ENCODE results near the gene HERC2. TPM values are rescaled to one million over a fixed set of nuclear protein-coding genes. Genes with fewer than 3 reads are reported as not detected.

Gene HERC2
- total and polyA plus RNA-seq, 9 of the 15 experiments (the other 6 are each of a cell fraction or from before 2014, with no cell fraction given): 10.6 to 84.0 (median 42.6) TPM

GRCh38 chr15:28098766-28099554 lies 223.0 kb downstream of the HERC2 start, which contains the start of gene OCA2 (continued):
- no peak for TF ChIP-seq NR2C1 (IDR thresholded peaks at IDR 0.05)
- no peak for TF ChIP-seq NR2C1 (tag; IDR thresholded peaks at IDR 0.05)
- TF ChIP-seq ZC3H8 (IDR thresholded peaks at IDR 0.05): no peak
- no peak for TF ChIP-seq SRSF1 (IDR thresholded peaks at IDR 0.05; ENCODE audit: low read depth, low read length)
- no peak for TF ChIP-seq MTA2 (IDR thresholded peaks at IDR 0.05; ENCODE audit: low read depth)
- TF ChIP-seq, protein P1, sequence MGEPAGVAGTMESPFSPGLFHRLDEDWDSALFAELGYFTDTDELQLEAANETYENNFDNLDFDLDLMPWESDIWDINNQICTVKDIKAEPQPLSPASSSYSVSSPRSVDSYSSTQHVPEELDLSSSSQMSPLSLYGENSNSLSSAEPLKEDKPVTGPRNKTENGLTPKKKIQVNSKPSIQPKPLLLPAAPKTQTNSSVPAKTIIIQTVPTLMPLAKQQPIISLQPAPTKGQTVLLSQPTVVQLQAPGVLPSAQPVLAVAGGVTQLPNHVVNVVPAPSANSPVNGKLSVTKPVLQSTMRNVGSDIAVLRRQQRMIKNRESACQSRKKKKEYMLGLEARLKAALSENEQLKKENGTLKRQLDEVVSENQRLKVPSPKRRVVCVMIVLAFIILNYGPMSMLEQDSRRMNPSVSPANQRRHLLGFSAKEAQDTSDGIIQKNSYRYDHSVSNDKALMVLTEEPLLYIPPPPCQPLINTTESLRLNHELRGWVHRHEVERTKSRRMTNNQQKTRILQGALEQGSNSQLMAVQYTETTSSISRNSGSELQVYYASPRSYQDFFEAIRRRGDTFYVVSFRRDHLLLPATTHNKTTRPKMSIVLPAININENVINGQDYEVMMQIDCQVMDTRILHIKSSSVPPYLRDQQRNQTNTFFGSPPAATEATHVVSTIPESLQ (CRISPR knock-in tag; IDR thresholded peaks at IDR 0.05): peak; percentile 81; the same call in 1 of the 2 replicates
- TF ChIP-seq GABPB2 (CRISPR knock-in tag; conservative IDR thresholded peaks at IDR 0.05): no peak
- TF ChIP-seq SMAD1 (IDR thresholded peaks at IDR 0.05; ENCODE audit: low read depth, low read length, partially characterized antibody): no peak
- TF ChIP-seq SMARCB1 (IDR thresholded peaks at IDR 0.05; ENCODE audit: insufficient read length, low read depth): no peak
- TF ChIP-seq ZNF146 (CRISPR knock-in tag; IDR thresholded peaks at IDR 0.05; ENCODE audit: unreplicated experiment): no peak
- TF ChIP-seq ZNF274 (IDR thresholded peaks at IDR 0.05; ENCODE audit: borderline replicate concordance, low read depth, low read length): no peak
- TF ChIP-seq TAF15 (IDR thresholded peaks at IDR 0.05; ENCODE audit: low read depth, low read length): no peak
- TF ChIP-seq, protein P2, sequence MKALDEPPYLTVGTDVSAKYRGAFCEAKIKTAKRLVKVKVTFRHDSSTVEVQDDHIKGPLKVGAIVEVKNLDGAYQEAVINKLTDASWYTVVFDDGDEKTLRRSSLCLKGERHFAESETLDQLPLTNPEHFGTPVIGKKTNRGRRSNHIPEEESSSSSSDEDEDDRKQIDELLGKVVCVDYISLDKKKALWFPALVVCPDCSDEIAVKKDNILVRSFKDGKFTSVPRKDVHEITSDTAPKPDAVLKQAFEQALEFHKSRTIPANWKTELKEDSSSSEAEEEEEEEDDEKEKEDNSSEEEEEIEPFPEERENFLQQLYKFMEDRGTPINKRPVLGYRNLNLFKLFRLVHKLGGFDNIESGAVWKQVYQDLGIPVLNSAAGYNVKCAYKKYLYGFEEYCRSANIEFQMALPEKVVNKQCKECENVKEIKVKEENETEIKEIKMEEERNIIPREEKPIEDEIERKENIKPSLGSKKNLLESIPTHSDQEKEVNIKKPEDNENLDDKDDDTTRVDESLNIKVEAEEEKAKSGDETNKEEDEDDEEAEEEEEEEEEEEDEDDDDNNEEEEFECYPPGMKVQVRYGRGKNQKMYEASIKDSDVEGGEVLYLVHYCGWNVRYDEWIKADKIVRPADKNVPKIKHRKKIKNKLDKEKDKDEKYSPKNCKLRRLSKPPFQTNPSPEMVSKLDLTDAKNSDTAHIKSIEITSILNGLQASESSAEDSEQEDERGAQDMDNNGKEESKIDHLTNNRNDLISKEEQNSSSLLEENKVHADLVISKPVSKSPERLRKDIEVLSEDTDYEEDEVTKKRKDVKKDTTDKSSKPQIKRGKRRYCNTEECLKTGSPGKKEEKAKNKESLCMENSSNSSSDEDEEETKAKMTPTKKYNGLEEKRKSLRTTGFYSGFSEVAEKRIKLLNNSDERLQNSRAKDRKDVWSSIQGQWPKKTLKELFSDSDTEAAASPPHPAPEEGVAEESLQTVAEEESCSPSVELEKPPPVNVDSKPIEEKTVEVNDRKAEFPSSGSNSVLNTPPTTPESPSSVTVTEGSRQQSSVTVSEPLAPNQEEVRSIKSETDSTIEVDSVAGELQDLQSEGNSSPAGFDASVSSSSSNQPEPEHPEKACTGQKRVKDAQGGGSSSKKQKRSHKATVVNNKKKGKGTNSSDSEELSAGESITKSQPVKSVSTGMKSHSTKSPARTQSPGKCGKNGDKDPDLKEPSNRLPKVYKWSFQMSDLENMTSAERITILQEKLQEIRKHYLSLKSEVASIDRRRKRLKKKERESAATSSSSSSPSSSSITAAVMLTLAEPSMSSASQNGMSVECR (CRISPR knock-in tag; IDR thresholded peaks at IDR 0.05): peak; percentile 74
- TF ChIP-seq MTF1 (CRISPR knock-in tag; IDR thresholded peaks at IDR 0.05; ENCODE audit: borderline replicate concordance): no peak
- TF ChIP-seq, protein P3, sequence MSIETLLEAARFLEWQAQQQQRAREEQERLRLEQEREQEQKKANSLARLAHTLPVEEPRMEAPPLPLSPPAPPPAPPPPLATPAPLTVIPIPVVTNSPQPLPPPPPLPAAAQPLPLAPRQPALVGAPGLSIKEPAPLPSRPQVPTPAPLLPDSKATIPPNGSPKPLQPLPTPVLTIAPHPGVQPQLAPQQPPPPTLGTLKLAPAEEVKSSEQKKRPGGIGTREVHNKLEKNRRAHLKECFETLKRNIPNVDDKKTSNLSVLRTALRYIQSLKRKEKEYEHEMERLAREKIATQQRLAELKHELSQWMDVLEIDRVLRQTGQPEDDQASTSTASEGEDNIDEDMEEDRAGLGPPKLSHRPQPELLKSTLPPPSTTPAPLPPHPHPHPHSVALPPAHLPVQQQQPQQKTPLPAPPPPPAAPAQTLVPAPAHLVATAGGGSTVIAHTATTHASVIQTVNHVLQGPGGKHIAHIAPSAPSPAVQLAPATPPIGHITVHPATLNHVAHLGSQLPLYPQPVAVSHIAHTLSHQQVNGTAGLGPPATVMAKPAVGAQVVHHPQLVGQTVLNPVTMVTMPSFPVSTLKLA (conservative IDR thresholded peaks at IDR 0.05): peak; percentile 89 to 94
- TF ChIP-seq THRA (IDR thresholded peaks at IDR 0.05): no peak
- TF ChIP-seq MIER1 (IDR thresholded peaks at IDR 0.05; ENCODE audit: low read depth): no peak
- no peak for TF ChIP-seq NONO (IDR thresholded peaks at IDR 0.05; ENCODE audit: low read depth in 2 of 2, low read length in 1 of 2)
